HG03457 (cell line): ENCODE data around the gene FASLG.
"Not testable (repeated sequence)": the region's sequence is repeated elsewhere in the genome, so short reads cannot be mapped to it uniquely, and the experiment has no call there.

Source experiments
- ATAC-seq: cut with Tn5 transposase; IDR thresholded peaks from one replicate; pipeline ENCODE4 v1.9.1; 2021; ENCODE audit warnings: moderate number of reproducible peaks; ENCODE audit not compliant: unreplicated experiment

FASLG gene, protein sequence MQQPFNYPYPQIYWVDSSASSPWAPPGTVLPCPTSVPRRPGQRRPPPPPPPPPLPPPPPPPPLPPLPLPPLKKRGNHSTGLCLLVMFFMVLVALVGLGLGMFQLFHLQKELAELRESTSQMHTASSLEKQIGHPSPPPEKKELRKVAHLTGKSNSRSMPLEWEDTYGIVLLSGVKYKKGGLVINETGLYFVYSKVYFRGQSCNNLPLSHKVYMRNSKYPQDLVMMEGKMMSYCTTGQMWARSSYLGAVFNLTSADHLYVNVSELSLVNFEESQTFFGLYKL

DNA sequence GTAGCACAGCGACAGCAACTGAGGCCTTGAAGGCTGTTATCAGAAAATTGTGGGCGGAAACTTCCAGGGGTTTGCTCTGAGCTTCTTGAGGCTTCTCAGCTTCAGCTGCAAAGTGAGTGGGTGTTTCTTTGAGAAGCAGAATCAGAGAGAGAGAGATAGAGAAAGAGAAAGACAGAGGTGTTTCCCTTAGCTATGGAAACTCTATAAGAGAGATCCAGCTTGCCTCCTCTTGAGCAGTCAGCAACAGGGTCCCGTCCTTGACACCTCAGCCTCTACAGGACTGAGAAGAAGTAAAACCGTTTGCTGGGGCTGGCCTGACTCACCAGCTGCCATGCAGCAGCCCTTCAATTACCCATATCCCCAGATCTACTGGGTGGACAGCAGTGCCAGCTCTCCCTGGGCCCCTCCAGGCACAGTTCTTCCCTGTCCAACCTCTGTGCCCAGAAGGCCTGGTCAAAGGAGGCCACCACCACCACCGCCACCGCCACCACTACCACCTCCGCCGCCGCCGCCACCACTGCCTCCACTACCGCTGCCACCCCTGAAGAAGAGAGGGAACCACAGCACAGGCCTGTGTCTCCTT lies at the start of gene FASLG:
Gene FASLG (plus strand): TSS at position 233 of the 583 bp plus-strand sequence. CDS start 99 bp downstream, at position 332.
- no peak for ATAC-seq

DNA sequence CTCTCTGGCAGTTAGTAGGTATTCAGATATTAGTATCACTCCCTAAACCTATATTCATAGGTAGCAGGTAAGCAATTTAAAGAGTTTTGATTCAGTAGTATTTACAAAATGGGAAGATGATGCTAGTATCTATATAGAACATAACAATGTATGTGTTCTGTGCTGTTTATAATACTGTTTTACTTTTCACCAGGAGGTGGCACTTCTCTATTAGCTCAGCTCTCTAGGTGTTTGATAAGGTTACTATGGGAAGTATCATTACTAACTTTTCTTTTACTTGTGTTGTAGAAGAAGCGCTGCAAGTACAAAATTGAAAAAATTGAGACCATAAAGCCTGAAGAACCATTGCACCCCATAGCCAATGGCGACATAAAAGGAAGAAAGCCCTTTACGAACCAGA lies 49.4 kb upstream of the FASLG start:
- no peak for ATAC-seq

DNA sequence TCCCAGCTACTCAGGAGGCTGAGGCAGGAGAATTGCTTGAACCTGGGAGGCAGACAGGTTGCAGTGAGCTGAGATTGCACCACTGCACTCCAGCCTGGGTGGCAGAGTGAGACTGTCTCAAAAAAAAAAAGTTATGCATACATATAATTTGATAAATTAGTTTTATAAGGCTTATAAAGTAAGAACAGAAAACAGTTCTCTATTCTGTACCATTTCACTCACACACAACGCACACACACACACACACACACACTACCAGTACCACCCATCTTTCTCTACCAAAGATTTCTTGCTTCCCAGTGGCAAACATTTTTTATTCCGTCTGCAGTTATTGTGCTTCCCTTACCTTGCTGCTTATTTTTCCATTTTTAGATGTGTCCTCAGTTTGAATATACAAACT lies 46.4 kb upstream of the FASLG start:
- ATAC-seq, result no peak

DNA sequence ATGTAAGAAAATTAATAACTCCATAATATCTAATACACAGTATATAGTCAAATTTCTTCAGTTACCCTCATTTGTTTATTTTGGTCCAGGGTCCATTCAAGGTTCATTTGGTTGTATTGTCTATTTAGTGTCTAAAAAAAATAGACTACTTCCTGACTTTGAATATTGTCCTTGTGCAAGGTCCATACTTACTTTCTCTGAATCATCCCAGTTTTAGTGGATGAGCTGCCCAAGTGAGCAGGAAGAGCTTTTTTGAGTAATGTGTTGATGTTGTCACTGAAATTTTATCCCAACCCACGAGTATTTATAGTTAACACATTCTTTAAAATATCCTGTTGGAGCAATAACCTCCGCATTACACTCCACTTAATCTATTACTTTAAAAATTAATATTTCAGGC lies 45.6 kb upstream of the FASLG start:
- ATAC-seq, result no peak

DNA sequence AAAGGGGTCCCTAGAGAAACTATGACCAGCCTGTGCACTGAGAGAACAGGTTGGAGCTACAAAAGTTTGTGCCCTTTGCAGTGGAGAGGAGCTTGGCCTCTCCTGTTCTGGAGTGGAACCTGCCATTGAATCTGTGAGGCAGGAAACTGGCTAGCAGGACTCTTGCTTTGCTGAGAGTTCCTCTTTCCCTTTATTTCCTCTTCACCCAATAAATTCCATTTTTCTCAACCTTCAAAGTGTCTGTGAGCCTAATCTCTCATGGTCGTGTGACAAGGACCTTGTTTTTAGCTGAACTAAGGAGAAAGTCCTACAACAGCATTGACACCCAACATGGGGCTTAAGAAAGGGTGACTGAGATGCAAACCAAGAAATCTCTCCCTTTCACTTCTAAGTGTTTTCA lies 42.7 kb upstream of the FASLG start:
- ATAC-seq, result no peak

DNA sequence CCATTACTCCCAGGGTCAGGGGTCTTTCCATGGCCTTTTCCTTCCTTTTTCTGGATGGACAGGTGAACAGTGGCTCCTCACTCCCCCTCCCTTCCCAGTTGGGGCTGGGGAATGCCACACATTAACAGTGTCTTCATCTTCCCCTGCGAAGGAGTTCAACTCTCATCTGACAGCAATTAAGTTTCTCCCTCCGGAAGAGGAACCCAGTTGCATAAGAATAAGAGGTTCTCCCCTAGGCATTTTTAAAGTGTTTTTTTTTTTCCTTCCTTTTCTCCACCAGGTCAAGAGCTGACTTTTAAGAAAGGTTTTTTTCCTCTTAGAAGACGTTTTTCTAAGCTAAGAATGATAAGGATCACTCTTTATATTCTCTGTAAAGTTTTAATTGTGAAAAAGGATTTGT lies 42.3 kb upstream of the FASLG start:
- ATAC-seq, result no peak

DNA sequence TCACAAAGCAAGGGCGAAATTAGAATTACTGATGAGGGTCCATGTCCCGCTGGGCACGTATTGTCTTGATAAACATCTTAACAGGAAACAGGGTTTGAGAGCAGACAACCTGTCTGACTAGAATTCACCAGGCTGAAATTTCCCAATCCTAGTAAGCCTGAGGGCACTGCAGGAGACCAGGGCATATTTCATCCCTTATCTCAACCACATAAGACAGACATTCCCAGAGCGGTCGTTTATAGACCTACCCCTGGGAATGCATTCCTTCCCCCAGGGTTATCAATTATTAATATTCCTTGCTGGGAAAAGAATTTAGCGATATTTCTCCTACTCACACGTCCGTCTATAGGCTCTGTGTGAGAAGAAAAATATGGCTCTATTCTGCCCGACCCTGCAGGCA lies 38.3 kb upstream of the FASLG start:
- ATAC-seq, result not testable (repeated sequence)

DNA sequence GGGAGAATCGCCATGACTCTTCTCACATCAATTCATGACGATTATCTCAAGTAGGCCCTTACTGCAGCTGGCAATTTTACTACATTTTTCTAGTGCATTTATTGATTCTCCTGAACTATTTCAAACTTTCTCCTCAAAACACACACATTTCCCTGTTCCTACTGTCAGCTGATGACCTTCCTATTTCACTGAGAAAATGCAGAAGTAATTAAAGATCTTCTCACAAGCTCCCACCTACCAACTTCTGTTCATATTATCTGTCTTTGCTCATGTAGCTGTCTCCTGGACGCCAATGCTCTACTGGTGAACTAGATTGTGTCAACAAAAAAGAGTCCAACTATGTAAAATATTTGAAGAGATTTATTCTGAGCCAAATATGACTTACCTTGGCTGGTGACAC lies 36.4 kb upstream of the FASLG start:
- ATAC-seq, result no peak

DNA sequence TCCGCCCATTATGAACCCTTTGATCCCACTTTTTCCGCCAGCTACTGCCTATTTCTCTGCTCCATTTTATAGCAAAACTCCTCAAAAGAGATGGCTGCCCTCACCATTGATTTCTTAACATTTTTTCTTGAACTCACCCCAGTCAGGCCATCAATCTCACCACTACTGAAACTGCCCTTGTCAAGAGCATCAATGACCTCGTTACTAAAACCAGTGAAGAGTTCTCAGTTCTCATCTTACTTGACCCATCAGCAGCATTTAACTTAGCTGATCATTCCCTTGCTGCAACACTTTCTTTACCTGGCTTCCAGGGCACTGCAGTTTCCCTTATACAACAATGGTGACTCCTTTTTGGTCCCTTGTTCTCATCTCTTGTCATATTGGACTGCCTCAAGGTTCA lies 35.2 kb upstream of the FASLG start:
- ATAC-seq, result no peak

DNA sequence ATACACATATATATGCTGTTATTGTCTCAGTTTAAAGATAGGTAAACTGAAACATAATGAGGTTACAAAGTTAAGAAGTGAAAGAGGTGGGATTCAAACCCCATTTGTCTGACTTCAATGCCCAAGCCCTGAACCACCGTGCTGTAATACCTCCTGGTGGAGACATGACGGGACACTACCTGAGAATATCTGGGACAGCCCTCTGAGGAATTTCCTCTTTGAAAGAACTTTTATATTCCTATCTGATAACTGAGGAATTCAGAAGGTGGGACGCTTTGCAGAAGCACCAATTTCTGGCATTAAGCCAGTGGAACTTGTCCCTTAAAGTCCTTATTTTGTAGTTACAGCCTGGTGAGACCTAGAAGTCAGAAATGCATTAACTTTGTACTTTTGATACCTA lies 32.1 kb upstream of the FASLG start:
- ATAC-seq, result no peak

DNA sequence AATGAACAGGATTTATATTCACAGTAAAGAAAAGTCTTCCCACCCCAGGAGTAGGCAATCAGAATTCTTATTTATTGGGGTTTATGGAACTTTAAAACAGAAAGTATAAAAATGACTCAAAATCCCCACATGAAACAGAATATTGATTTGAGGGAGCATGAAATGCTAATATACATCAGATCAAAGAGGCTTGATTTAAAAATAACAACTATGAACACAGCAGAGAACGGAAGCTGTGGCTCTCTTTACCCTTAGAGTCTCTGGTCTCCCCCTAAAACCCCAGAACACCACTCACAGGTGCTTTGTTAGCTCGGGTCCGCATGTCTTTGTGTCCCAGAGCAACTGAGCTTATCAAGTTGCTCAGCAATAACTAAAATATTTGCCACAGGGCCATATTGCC lies 31.2 kb upstream of the FASLG start:
- no peak for ATAC-seq

DNA sequence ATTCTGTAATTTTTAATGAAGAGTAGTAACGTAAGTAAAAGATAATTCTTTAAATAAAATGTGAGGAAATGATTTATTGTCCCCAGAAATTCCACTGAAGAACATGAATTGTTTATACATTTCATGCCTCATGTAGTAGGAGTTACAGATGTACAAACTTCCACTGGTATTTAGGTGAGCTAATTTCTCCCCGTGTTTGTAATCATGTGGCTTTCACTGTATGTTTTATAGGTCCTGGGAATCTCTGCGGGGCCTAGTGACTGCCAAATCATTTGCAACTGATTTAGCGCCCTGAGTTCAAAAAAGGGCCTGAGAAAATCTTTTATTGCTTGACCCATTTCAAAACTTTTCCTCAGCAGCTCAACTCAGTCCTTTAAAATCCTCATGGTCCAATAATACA lies 30.5 kb upstream of the FASLG start:
- ATAC-seq, result no peak

DNA sequence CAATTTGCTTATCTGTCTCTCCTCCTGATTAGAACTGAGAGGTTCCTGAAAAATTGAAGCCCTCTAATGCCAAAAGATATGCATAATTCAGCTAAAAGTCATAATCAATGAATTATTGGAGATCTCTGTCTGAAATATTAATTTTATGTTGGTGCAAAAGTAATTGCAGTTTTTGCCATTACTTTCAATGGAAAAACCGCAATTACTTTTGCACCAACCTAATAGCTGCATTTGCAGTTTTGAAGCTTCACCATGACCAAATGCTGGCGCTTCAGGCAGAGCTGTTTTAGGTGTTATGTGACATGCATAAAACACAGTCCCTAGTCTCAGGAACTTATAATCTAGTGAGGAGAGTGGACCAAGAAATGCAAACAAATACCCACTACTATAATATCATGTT lies 29.7 kb upstream of the FASLG start:
- no peak for ATAC-seq

DNA sequence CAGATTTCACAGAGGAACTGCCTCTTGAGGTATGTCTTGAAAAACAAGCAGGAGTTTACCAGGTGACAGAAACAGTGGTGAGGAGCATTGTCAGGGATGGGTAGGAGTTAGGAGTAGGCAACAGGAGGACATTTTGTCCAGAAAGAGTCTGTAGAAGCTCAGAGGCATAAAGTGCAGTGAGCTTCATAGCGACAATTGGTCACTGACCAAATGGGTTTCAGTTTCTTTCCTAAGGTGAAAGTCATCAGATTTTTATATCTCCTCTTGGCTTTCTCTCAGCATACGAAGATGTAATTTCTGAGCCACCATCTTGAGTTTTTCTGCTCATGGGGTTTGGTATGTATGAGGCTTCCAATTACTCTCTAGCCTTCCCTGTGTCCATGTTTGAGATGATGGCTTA lies 29.3 kb upstream of the FASLG start:
- no peak for ATAC-seq

DNA sequence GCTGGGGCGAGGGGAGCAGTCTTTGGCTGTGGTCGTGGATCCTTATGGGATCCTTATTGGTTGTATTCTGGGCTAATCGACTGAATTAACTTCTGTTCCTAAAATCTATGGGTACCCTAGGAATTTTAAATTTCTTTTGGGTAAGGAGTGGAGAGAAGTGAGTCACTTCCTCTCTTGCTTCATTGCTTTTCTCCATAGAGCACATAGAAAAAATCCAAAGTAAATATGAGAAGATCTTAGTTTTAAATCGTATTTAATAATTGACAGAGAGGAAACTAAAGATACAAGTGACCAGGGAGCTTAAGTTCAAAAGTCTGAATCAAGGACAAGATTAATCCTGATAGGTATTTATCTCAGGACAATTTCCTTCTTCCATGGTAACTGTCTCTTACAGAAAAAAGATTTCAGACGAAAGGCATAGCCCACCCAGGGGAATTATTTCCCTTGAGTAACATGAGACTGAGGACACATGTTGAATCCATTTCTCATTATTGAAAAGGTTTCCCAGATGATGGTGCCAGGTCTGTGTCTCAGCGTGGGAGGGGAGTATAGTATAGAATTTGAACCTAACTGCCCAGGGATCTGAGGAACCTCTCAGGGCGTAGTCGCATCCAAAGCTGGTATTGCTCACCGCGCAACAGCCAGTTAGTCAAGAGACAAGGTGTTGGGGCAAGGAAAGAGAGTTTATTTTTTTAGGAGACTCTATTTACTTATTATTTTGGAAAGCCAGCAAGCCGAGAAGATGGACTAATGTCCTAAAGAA lies 28.7 kb upstream of the FASLG start:
- ATAC-seq, result no peak

DNA sequence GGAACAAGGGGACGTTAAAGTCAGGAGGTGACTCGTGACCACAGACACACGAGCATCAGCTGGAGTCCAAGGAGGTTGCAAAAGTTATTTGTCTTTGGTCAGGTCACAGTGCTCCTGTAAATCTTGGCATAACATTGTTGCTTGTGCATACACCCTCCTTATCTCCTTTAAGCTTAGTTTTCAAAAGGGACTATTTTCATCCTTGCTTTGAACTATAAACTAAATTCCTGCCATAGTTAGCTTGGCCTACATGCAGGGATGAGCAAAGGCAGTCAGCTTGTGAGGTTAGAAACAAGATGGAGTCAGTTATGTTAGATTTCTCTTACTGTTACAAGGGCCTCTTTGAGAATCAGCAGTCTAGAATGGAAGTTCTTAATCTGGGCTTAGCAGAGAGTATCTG lies 28.0 kb upstream of the FASLG start:
- no peak for ATAC-seq

DNA sequence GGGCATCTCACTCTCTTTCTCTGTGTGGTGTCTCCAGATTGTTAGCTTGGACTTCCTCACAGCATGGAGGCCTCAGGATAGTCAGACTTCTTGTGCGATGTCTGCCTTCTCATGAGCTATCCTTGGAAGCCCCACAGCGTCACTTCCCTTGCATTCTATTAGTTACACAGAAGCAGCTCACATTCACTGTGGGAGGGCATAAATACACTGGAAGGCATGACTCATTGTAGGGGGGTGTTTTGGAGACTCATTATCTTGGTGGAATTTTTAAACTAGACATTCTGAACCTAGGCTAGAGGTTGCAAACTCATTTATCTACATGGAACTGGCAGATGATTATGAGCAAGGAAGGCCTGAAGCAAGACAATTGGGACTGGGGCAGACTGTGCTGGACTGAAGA lies 21.4 kb upstream of the FASLG start:
- no peak for ATAC-seq

DNA sequence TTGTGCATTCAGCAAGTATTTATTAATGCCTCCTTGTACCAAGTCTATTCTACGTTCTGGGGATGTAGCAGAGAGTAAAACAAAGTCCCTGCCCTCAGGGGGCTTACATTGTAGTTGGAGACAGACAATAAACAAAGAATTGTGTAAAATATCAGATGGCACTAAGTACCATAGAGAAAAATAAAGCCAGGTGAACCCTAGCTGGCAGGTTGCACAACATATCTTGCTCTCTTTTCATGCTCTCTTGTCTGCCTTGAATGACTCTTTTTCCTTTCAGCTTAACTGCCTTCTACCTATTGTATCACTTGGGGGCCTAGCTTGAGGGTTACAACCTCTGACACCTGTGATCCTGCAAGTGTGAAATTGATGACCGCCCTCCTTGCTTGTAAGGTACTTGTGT lies 20.7 kb upstream of the FASLG start:
- ATAC-seq, result no peak

DNA sequence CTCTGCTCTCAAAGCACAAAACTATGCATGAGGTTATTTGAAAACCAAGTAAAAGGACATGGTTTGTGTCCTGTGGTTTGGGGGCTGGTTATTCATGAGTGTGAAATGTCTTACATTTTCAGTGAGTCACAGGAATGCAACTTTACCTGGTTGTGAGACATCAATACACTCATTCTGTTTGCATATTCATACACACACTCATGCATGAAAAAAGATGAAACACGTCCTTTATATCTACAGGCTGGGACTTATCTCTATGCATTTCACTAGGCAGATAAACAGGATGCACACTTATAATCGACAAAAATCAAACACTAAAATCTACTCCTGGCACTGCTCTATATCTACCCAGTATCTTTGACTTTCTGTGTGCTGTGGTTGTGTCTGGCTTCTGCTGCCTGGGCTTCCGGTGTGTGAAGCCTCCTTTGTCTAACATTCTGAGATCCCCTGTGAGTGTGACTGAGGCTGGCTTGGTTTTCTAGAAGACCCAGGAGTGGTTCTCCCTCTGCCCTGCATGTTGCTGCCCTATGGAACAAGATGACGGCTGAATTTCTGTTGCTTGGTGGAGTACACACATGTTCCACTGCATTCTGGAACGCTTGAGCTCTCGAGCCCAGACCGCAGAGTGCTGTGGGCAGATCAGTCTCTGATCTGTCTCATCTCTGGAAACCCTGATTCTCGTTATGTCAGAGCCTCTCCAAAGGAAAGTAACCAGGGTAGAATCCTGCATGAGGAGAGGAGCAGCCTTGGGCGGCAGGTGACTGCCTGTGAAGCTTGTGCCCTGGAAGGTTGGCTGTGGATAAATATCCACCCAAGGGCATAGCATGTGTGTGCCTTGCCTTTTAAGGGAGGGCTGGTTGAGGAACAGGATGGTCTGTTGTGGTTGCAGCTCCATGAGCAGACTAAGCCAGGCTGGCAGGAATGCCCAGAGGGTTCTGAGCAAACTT lies 19.7 kb upstream of the FASLG start:
- no peak for ATAC-seq

DNA sequence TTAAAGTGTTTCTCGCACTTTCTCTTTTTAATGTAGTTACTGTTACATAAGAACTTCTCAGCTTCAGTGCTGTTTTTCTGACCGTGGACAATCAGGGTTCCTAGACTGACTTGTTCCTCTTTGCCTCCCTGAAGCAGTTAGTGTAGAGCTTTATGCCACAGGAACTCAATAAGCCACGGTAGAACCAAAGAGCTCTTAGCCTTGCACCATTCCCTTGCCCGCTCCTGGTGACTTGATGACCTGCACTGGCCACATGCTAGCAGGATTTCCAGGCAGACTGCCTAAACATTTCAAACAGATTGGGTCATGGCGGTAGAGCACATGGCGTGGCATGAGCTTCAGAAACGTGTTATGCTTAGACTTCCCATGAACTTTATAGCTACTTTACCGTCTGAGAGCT lies 18.8 kb upstream of the FASLG start:
- no peak for ATAC-seq

DNA sequence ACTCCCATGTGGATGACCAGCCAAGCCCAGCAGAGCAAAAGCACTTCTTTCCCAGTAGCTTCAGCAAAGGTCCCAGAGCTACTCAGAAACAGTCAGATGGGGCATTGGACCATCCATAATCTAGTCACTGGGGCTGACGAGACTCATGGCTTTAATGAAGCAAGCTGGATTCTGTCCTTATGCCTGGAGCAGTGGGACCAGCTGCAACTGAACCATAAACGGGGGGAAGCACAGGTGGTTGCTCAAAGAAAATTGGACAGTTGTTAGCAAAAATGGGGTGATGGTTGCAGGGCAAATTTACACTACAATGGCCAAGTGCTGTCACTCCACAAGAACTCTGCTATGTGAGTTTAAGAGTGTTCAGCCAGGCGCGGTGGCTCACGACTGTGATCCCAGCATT lies 17.4 kb upstream of the FASLG start:
- ATAC-seq, result no peak
